ENCODE data around the gene TCHH.

DNA sequence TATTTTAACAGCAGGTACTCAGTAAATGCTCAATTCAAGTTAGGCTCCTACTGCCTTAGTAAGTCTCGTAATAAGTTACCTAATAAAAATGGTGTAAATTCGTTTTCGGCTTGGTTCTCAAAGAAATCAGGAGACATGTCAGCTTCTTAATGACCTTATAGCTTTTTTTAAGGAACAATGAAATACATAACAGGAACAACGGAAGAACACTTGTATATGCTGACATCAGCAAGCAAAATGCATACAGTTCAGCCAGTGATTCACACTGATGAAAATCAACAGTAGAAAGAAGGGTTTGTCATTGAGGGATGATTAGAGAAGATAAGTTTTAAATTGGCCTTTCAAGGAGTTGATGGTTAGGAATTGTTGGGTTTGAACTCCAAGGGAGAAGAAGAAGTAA, 30.5 kb upstream of the TCHH start:
- TF ChIP-seq POLR2A (IDR thresholded peaks at IDR 0.05; ENCODE audit: low read depth, low read length), result no peak
- TF ChIP-seq, protein P1, sequence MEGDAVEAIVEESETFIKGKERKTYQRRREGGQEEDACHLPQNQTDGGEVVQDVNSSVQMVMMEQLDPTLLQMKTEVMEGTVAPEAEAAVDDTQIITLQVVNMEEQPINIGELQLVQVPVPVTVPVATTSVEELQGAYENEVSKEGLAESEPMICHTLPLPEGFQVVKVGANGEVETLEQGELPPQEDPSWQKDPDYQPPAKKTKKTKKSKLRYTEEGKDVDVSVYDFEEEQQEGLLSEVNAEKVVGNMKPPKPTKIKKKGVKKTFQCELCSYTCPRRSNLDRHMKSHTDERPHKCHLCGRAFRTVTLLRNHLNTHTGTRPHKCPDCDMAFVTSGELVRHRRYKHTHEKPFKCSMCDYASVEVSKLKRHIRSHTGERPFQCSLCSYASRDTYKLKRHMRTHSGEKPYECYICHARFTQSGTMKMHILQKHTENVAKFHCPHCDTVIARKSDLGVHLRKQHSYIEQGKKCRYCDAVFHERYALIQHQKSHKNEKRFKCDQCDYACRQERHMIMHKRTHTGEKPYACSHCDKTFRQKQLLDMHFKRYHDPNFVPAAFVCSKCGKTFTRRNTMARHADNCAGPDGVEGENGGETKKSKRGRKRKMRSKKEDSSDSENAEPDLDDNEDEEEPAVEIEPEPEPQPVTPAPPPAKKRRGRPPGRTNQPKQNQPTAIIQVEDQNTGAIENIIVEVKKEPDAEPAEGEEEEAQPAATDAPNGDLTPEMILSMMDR (IDR thresholded peaks at IDR 0.05; ENCODE audit: extremely low read depth in 1 of 2, insufficient read depth in 1 of 2, low read depth in 1 of 2, low read length in 2 of 2), result no peak
- no peak for TF ChIP-seq POLR2AphosphoS5 (IDR thresholded peaks at IDR 0.05; ENCODE audit: insufficient read depth, low read depth, low read length)
- no peak for TF ChIP-seq MYC (IDR thresholded peaks at IDR 0.05; ENCODE audit: low read depth, low read length)
- TF ChIP-seq, protein P2, sequence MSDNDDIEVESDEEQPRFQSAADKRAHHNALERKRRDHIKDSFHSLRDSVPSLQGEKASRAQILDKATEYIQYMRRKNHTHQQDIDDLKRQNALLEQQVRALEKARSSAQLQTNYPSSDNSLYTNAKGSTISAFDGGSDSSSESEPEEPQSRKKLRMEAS (IDR thresholded peaks at IDR 0.05; ENCODE audit: insufficient read depth, insufficient read length), result no peak
- no peak for TF ChIP-seq EZH2 (IDR thresholded peaks at IDR 0.05; ENCODE audit: borderline replicate concordance, low read depth, low read length, severe bottlenecking)
- TF ChIP-seq FOS (IDR thresholded peaks at IDR 0.05; ENCODE audit: borderline replicate concordance, insufficient read depth, low read length), result no peak
- no peak for TF ChIP-seq JUN (IDR thresholded peaks at IDR 0.05; ENCODE audit: borderline replicate concordance, insufficient read depth, insufficient read length, low read depth)
